GM12878 (cell line): ENCODE measurements around the gene CNGB1. TPM values are rescaled to one million over a fixed set of nuclear protein-coding genes. Genes with fewer than 3 reads are reported as not detected.

Experiments used
- ASH2L ChIP-seq: fragments of 300-600, 200-600 bp; sonication (generic); IDR thresholded peaks from 2 replicates; pipeline ENCODE4 v1.6.1; 2017; ENCODE audit warnings: low read depth, mild to moderate bottlenecking, borderline replicate concordance
- IRF3 ChIP-seq: fragments of 450-650 bp; IDR thresholded peaks from 2 replicates; pipeline ENCODE4 v1.6.1; 2014; ENCODE audit warnings: mild to moderate bottlenecking
- KAT2A ChIP-seq: conservative IDR thresholded peaks from 2 replicates; pipeline ENCODE4 v1.6.1; 2011; ENCODE audit warnings: low read depth, low read length; ENCODE audit not compliant: control insufficient read depth
- MXI1 ChIP-seq: fragments of 150-350 bp; IDR thresholded peaks from 2 replicates; pipeline ENCODE4 v1.6.1; 2011; ENCODE audit warnings: low read depth, mild to moderate bottlenecking, inconsistent platforms, low read length, improper control_type of control experiment
- RUNX3 ChIP-seq: IDR thresholded peaks from 2 replicates; pipeline ENCODE4 v1.6.1; 2012; ENCODE audit warnings: low read length, inconsistent platforms
- STAT3 ChIP-seq: IDR thresholded peaks from 2 replicates; pipeline ENCODE4 v1.6.1; 2011; ENCODE audit warnings: low read depth, low read length, improper control_type of control experiment
- YBX1 ChIP-seq: fragments of 450-650 bp; IDR thresholded peaks from 2 replicates; pipeline ENCODE4 v1.6.1; 2016; ENCODE audit warnings: antibody characterized with exemption
- ZBTB40 ChIP-seq: fragments of 450-650 bp; IDR thresholded peaks from 2 replicates; pipeline ENCODE4 v1.6.1; 2016; ENCODE audit warnings: mild to moderate bottlenecking, moderate library complexity, borderline replicate concordance
- ZNF207 ChIP-seq: fragments of 450-650 bp; IDR thresholded peaks from 2 replicates; pipeline ENCODE4 v1.6.1; 2014; ENCODE audit warnings: antibody characterized with exemption, mild to moderate bottlenecking, borderline replicate concordance
- ZNF384 ChIP-seq: IDR thresholded peaks from 2 replicates; pipeline ENCODE4 v1.6.1; 2012; ENCODE audit warnings: low read depth, mild to moderate bottlenecking, low read length, improper control_type of control experiment, borderline replicate concordance
- polyA plus RNA-seq, 11 experiments: library from polyadenylated mRNA; depleted of rRNA in 4 of 11; unstranded in 6 of 11; stranded (reverse) in 5 of 11; fragments of >200 nt; fragmentation: Nextera tagmentation in 4 of 11; fragmentation: Illumina TruSeq in 1 of 11; extraction: Ambion mirVana in 4 of 11; extraction: Trizol in 1 of 11; gene quantifications; 1 replicate in 1 of 11; 2 replicates in 10 of 11; pipeline versions ENCODE4 v1.2.1 to v1.2.3, GENCODE V29; 2011 to 2016; ENCODE audit warnings: inconsistent platforms in 2 of 11, missing spikeins in 2 of 11, low read depth in 1 of 11
- total RNA-seq, 4 experiments: library from RNA; depleted of rRNA in 3 of 4; stranded (reverse); fragments of >200 nt in 3 of 4; fragmentation: Illumina TruSeq in 1 of 4; extraction: Trizol in 1 of 4; gene quantifications; 2 replicates each; pipeline versions ENCODE4 v1.2.1 to v1.2.3, GENCODE V29; 2013 to 2021

Gene CNGB1
- total and polyA plus RNA-seq, 10 of the 15 experiments (the other 5 are each of a cell fraction or from before 2014, with no cell fraction given), result 0.03 TPM; not detected in 9

- TF ChIP-seq ZBTB40 (no peak), ZNF384 (no peak), RUNX3 (no peak), MXI1 (no peak), YBX1 (no peak), STAT3 (no peak), ZNF207 (no peak), ASH2L (no peak), KAT2A (no peak), IRF3 (no peak)
Observed at GRCh38 chr16:57892447-57893096, 78.4 kb downstream of the CNGB1 start (continued).
